ENCODE measurements around the gene CHST8.

The CHST8 gene

GRCh38 chr19:33620611-33621010 lies 1.1 kb upstream of the CHST8 start:
- H3K36me3 ChIP-seq (ENCODE audit: insufficient read depth, low read length), result no peaks in the 10 kb centered on the region
- no peak overlapping the region for H3K4me3 ChIP-seq (ENCODE audit: low read depth in 1 of 2, low read length in 2 of 2)
- H3K4me1 ChIP-seq (ENCODE audit: insufficient read depth, low read length), result no peaks in the 10 kb centered on the region
- H3K9me3 ChIP-seq (ENCODE audit: insufficient read depth, low read length, severe bottlenecking), result no peaks in the 10 kb centered on the region
- DNase-seq, result no peak
- no peaks in the 10 kb centered on the region for H3K79me2 ChIP-seq (ENCODE audit: insufficient read depth, low read length)
- peaks cover 8% of the 10 kb centered on the region; the same call in 1 of the 2 replicates for H4K20me1 ChIP-seq (ENCODE audit: insufficient read depth, low read length)
- no peaks in the 10 kb centered on the region for H3K27me3 ChIP-seq (ENCODE audit: insufficient read depth, low read length, poor library complexity)
- no peak for TF ChIP-seq CTCF (IDR thresholded peaks at IDR 0.05; ENCODE audit: borderline replicate concordance, extremely low read depth, low read length, poor library complexity, severe bottlenecking)
- TF ChIP-seq EZH2 (IDR thresholded peaks at IDR 0.05; ENCODE audit: borderline replicate concordance, low read depth, low read length, severe bottlenecking), result no peak
- no peak overlapping the region for H3K9ac ChIP-seq (ENCODE audit: low read depth, low read length)
- no peak overlapping the region for H3K27ac ChIP-seq (ENCODE audit: low read length)
- H2AFZ ChIP-seq (ENCODE audit: low read depth, low read length), result no peak overlapping the region
- ATAC-seq (ENCODE audit: insufficient read depth, low read depth), result no peak
- H3K4me2 ChIP-seq (ENCODE audit: insufficient read depth, low read length), result no peak overlapping the region

GRCh38 chr19:33621065-33621785 lies 528 bp upstream of the CHST8 start:
- H3K79me2 ChIP-seq (ENCODE audit: insufficient read depth, low read length), result no peaks in the 10 kb centered on the region
- no peak overlapping the region for H3K4me3 ChIP-seq (ENCODE audit: low read depth in 1 of 2, low read length in 2 of 2)
- no peak overlapping the region for H3K9ac ChIP-seq (ENCODE audit: low read depth, low read length)
- DNase-seq (no peak), ATAC-seq (ENCODE audit: insufficient read depth, low read depth) (no peak)
- H3K36me3 ChIP-seq (ENCODE audit: insufficient read depth, low read length), result no peaks in the 10 kb centered on the region
- H3K27me3 ChIP-seq (ENCODE audit: insufficient read depth, low read length, poor library complexity), result no peaks in the 10 kb centered on the region
- TF ChIP-seq EZH2 (IDR thresholded peaks at IDR 0.05; ENCODE audit: borderline replicate concordance, low read depth, low read length, severe bottlenecking), result no peak
- no peak for TF ChIP-seq CTCF (IDR thresholded peaks at IDR 0.05; ENCODE audit: borderline replicate concordance, extremely low read depth, low read length, poor library complexity, severe bottlenecking)
- no peak overlapping the region for H3K27ac ChIP-seq (ENCODE audit: low read length)
- peaks cover 8% of the 10 kb centered on the region; the same call in 1 of the 2 replicates for H4K20me1 ChIP-seq (ENCODE audit: insufficient read depth, low read length)
- no peaks in the 10 kb centered on the region for H3K4me1 ChIP-seq (ENCODE audit: insufficient read depth, low read length)
- no peak overlapping the region for H2AFZ ChIP-seq (ENCODE audit: low read depth, low read length)
- no peaks in the 10 kb centered on the region for H3K9me3 ChIP-seq (ENCODE audit: insufficient read depth, low read length, severe bottlenecking)
- no peak overlapping the region for H3K4me2 ChIP-seq (ENCODE audit: insufficient read depth, low read length)

- no peaks in the 10 kb centered on the region for H3K79me2 ChIP-seq (ENCODE audit: insufficient read depth, low read length)
- no peak for TF ChIP-seq EZH2 (IDR thresholded peaks at IDR 0.05; ENCODE audit: borderline replicate concordance, low read depth, low read length, severe bottlenecking)
- no peak for TF ChIP-seq CTCF (IDR thresholded peaks at IDR 0.05; ENCODE audit: borderline replicate concordance, extremely low read depth, low read length, poor library complexity, severe bottlenecking)
- H3K27ac ChIP-seq (ENCODE audit: low read length), result no peak overlapping the region
- ATAC-seq (ENCODE audit: insufficient read depth, low read depth), result no peak
- no peak overlapping the region for H3K4me3 ChIP-seq (ENCODE audit: low read depth in 1 of 2, low read length in 2 of 2)
- H3K27me3 ChIP-seq (ENCODE audit: insufficient read depth, low read length, poor library complexity), result no peaks in the 10 kb centered on the region
- no peak overlapping the region for H3K9ac ChIP-seq (ENCODE audit: low read depth, low read length)
- no peaks in the 10 kb centered on the region for H3K9me3 ChIP-seq (ENCODE audit: insufficient read depth, low read length, severe bottlenecking)
- peaks cover 8% of the 10 kb centered on the region; the same call in 1 of the 2 replicates for H4K20me1 ChIP-seq (ENCODE audit: insufficient read depth, low read length)
- DNase-seq, result no peak
- no peaks in the 10 kb centered on the region for H3K36me3 ChIP-seq (ENCODE audit: insufficient read depth, low read length)
- no peak overlapping the region for H2AFZ ChIP-seq (ENCODE audit: low read depth, low read length)
- no peaks in the 10 kb centered on the region for H3K4me1 ChIP-seq (ENCODE audit: insufficient read depth, low read length)
- no peak overlapping the region for H3K4me2 ChIP-seq (ENCODE audit: insufficient read depth, low read length)
These were observed 704 bp downstream of the CHST8 start for GRCh38 chr19:33622505-33622808.
